Ureter (tissue), 1 donor: ENCODE data around the gene OSBPL9. TPM values are rescaled to one million over a fixed set of nuclear protein-coding genes. Genes with fewer than 3 reads are reported as not detected.

Source experiments
- DNase-seq: peaks from one replicate; pipeline ENCODE4 v3.0.0-alpha.2; 2020; ENCODE audit warnings: low spot score
- total RNA-seq: library from RNA; stranded (reverse); gene quantifications from one replicate; pipeline ENCODE4 v1.2.4, GENCODE V29; 2023
- donor health status: DM: yes; HTN: yes; CAD: no.

Gene OSBPL9
- 107 TPM for total RNA-seq

- peak; percentile 89 for DNase-seq
Measured at GRCh38 chr1:51616903-51617708, at the start of gene OSBPL9. Gene OSBPL9, plus strand, starts transcription at chr1:51617092. Its CDS starts 19 bp downstream, at chr1:51617111.

- DNase-seq, result no peak
Measured at GRCh38 chr1:51567653-51568052, 49.2 kb upstream of the OSBPL9 start.

- DNase-seq, result no peak
Measured at GRCh38 chr1:51568231-51568935, 48.5 kb upstream of the OSBPL9 start.

- peak; percentile 53 for DNase-seq
Measured at GRCh38 chr1:51569284-51570062, 47.4 kb upstream of the OSBPL9 start.

GRCh38 chr1:51570063-51570710 lies 46.7 kb upstream of the OSBPL9 start:
- no peak for DNase-seq

GRCh38 chr1:51572365-51572764 lies 44.5 kb upstream of the OSBPL9 start:
- DNase-seq, result no peak

- no peak for DNase-seq
Measured at GRCh38 chr1:51574796-51575195, 42.1 kb upstream of the OSBPL9 start.

GRCh38 chr1:51575406-51576084 lies 41.3 kb upstream of the OSBPL9 start:
- no peak for DNase-seq

GRCh38 chr1:51576085-51576444 lies 40.8 kb upstream of the OSBPL9 start:
- DNase-seq, result no peak

GRCh38 chr1:51576923-51577322 lies 40.0 kb upstream of the OSBPL9 start:
- DNase-seq, result no peak

- DNase-seq, result no peak
Measured at GRCh38 chr1:51578383-51579109, 38.3 kb upstream of the OSBPL9 start.

GRCh38 chr1:51581238-51581637 lies 35.7 kb upstream of the OSBPL9 start:
- no peak for DNase-seq

- DNase-seq, result no peak
Measured at GRCh38 chr1:51583532-51583931, 33.4 kb upstream of the OSBPL9 start.

GRCh38 chr1:51584021-51584420 lies 32.9 kb upstream of the OSBPL9 start:
- no peak for DNase-seq

- no peak for DNase-seq
Measured at GRCh38 chr1:51592711-51593110, 24.2 kb upstream of the OSBPL9 start.

- DNase-seq, result no peak
Measured at GRCh38 chr1:51594716-51595115, 22.2 kb upstream of the OSBPL9 start.

- DNase-seq, result no peak
Measured at GRCh38 chr1:51600529-51600928, 16.4 kb upstream of the OSBPL9 start.

- no peak for DNase-seq
Measured at GRCh38 chr1:51600965-51601364, 15.9 kb upstream of the OSBPL9 start.

GRCh38 chr1:51605961-51606723 lies 10.8 kb upstream of the OSBPL9 start:
- DNase-seq, result no peak

- DNase-seq, result no peak
Measured at GRCh38 chr1:51607681-51608095, 9.2 kb upstream of the OSBPL9 start.
